Measurements from ENCODE around the gene CCDC110. TPM values are rescaled to one million over a fixed set of nuclear protein-coding genes. Genes with fewer than 3 reads are reported as not detected.

Gene CCDC110
- total and polyA plus RNA-seq, 2 of the 13 experiments (the other 11 are each of a cell fraction or from before 2014, with no cell fraction given), result not detected

- TF ChIP-seq ZNF260 (CRISPR knock-in tag; IDR thresholded peaks at IDR 0.05; ENCODE audit: borderline replicate concordance, low read depth) (0 out of 2 replicates have a peak, but pooled peaks have one; percentile 74), ZBTB38 (CRISPR knock-in tag; IDR thresholded peaks at IDR 0.05) (peak; percentile 89; the same call in 1 of the 2 replicates), SRSF1 (optimal IDR thresholded peaks at IDR 0.05; ENCODE audit: low read depth, low read length) (no peak), JARID2 (CRISPR knock-in tag; IDR thresholded peaks at IDR 0.05; ENCODE audit: insufficient replicate concordance) (no peak), ZFP36L1 (CRISPR knock-in tag; IDR thresholded peaks at IDR 0.05) (peak; percentile 100), BCL3 (CRISPR knock-in tag; IDR thresholded peaks at IDR 0.05) (peak; percentile 99; the same call in 1 of the 2 replicates), PRDM10 (CRISPR knock-in tag; IDR thresholded peaks at IDR 0.05; ENCODE audit: low read depth) (no peak; the same call in 1 of the 2 replicates), ZNF496 (CRISPR knock-in tag; IDR thresholded peaks at IDR 0.05; ENCODE audit: insufficient replicate concordance) (no peak), ZFX (CRISPR knock-in tag; IDR thresholded peaks at IDR 0.05; ENCODE audit: low read depth) (no peak; the same call in 1 of the 2 replicates), ZNF101 (CRISPR knock-in tag; IDR thresholded peaks at IDR 0.05; ENCODE audit: borderline replicate concordance, low read depth) (no peak; the same call in 1 of the 2 replicates), ZBTB1 (CRISPR knock-in tag; IDR thresholded peaks at IDR 0.05; ENCODE audit: borderline replicate concordance) (no peak), PLRG1 (conservative IDR thresholded peaks at IDR 0.05) (no peak)
- TF ChIP-seq, protein P1, sequence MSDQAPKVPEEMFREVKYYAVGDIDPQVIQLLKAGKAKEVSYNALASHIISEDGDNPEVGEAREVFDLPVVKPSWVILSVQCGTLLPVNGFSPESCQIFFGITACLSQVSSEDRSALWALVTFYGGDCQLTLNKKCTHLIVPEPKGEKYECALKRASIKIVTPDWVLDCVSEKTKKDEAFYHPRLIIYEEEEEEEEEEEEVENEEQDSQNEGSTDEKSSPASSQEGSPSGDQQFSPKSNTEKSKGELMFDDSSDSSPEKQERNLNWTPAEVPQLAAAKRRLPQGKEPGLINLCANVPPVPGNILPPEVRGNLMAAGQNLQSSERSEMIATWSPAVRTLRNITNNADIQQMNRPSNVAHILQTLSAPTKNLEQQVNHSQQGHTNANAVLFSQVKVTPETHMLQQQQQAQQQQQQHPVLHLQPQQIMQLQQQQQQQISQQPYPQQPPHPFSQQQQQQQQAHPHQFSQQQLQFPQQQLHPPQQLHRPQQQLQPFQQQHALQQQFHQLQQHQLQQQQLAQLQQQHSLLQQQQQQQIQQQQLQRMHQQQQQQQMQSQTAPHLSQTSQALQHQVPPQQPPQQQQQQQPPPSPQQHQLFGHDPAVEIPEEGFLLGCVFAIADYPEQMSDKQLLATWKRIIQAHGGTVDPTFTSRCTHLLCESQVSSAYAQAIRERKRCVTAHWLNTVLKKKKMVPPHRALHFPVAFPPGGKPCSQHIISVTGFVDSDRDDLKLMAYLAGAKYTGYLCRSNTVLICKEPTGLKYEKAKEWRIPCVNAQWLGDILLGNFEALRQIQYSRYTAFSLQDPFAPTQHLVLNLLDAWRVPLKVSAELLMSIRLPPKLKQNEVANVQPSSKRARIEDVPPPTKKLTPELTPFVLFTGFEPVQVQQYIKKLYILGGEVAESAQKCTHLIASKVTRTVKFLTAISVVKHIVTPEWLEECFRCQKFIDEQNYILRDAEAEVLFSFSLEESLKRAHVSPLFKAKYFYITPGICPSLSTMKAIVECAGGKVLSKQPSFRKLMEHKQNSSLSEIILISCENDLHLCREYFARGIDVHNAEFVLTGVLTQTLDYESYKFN (CRISPR knock-in tag; conservative IDR thresholded peaks at IDR 0.05), result peak; percentile 65
- TF ChIP-seq, protein P2, sequence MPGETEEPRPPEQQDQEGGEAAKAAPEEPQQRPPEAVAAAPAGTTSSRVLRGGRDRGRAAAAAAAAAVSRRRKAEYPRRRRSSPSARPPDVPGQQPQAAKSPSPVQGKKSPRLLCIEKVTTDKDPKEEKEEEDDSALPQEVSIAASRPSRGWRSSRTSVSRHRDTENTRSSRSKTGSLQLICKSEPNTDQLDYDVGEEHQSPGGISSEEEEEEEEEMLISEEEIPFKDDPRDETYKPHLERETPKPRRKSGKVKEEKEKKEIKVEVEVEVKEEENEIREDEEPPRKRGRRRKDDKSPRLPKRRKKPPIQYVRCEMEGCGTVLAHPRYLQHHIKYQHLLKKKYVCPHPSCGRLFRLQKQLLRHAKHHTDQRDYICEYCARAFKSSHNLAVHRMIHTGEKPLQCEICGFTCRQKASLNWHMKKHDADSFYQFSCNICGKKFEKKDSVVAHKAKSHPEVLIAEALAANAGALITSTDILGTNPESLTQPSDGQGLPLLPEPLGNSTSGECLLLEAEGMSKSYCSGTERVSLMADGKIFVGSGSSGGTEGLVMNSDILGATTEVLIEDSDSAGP (CRISPR knock-in tag; IDR thresholded peaks at IDR 0.05; ENCODE audit: borderline replicate concordance), result peak; percentile 94
- TF ChIP-seq, protein P3, sequence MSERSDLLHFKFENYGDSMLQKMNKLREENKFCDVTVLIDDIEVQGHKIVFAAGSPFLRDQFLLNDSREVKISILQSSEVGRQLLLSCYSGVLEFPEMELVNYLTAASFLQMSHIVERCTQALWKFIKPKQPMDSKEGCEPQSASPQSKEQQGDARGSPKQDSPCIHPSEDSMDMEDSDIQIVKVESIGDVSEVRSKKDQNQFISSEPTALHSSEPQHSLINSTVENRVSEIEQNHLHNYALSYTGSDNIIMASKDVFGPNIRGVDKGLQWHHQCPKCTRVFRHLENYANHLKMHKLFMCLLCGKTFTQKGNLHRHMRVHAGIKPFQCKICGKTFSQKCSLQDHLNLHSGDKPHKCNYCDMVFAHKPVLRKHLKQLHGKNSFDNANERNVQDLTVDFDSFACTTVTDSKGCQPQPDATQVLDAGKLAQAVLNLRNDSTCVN (CRISPR knock-in tag; IDR thresholded peaks at IDR 0.05; ENCODE audit: borderline replicate concordance), result peak; percentile 79; the same call in 1 of the 2 replicates
These were observed 75.4 kb downstream of the CCDC110 start (continued) for GRCh38 chr4:185395956-185396723.
